DMS 273 (cell line): Measurements from ENCODE around the gene SCAF4.
"Not testable (repeated sequence)": the region's sequence is repeated elsewhere in the genome, so short reads cannot be mapped to it uniquely, and the experiment has no call there.

Experiments used
- DNase-seq: peaks from one replicate; lab custom pipeline; 2025; ENCODE audit not compliant: unreplicated experiment; lab: John Stamatoyannopoulos, UW

Gene SCAF4

GRCh38 chr21:31673321-31673912, 58.5 kb downstream of the SCAF4 start:
- DNase-seq = no peak

- no peak for DNase-seq
Measured at GRCh38 chr21:31671931-31672330, 60.0 kb downstream of the SCAF4 start.

- DNase-seq = peak; percentile 47
Measured at GRCh38 chr21:31671146-31671716, 60.7 kb downstream of the SCAF4 start.

GRCh38 chr21:31670070-31670469, 61.8 kb downstream of the SCAF4 start:
- peak; percentile 15 for DNase-seq

GRCh38 chr21:31668651-31669491, 63.0 kb downstream of the SCAF4 start:
- DNase-seq = no peak

GRCh38 chr21:31667639-31668038, 64.3 kb downstream of the SCAF4 start:
- DNase-seq = no peak

GRCh38 chr21:31667132-31667531, 64.8 kb downstream of the SCAF4 start:
- DNase-seq = no peak

GRCh38 chr21:31666445-31667010, 65.4 kb downstream of the SCAF4 start:
- DNase-seq = no peak

GRCh38 chr21:31665869-31666268, 66.0 kb downstream of the SCAF4 start:
- not testable (repeated sequence) for DNase-seq

GRCh38 chr21:31665397-31665796, 66.5 kb downstream of the SCAF4 start:
- peak; percentile 48 for DNase-seq

GRCh38 chr21:31663584-31664249, 68.2 kb downstream of the SCAF4 start:
- no peak for DNase-seq

GRCh38 chr21:31660591-31660990, 71.3 kb downstream of the SCAF4 start:
- DNase-seq = peak; percentile 26

GRCh38 chr21:31660259-31660565, 71.7 kb downstream of the SCAF4 start:
- DNase-seq = no peak

GRCh38 chr21:31659536-31660258, 72.2 kb downstream of the SCAF4 start, which contains the start of gene SOD1:
SOD1 (plus strand) TSS chr21:31659693; CDS start chr21:31659770, 77 bp downstream.
- DNase-seq = peak; percentile 97

GRCh38 chr21:31659286-31659535, 72.7 kb downstream of the SCAF4 start:
- no peak for DNase-seq

- DNase-seq = peak; percentile 15
Measured at GRCh38 chr21:31658053-31658452, 73.9 kb downstream of the SCAF4 start.

- no peak for DNase-seq
Measured at GRCh38 chr21:31656199-31657095, 75.5 kb downstream of the SCAF4 start.

GRCh38 chr21:31654821-31655580, 76.9 kb downstream of the SCAF4 start:
- DNase-seq = not testable (repeated sequence)

- DNase-seq = no peak
Measured at GRCh38 chr21:31654340-31654739, 77.6 kb downstream of the SCAF4 start.
